ENCODE measurements around the gene CRB1.

Gene CRB1

DNA sequence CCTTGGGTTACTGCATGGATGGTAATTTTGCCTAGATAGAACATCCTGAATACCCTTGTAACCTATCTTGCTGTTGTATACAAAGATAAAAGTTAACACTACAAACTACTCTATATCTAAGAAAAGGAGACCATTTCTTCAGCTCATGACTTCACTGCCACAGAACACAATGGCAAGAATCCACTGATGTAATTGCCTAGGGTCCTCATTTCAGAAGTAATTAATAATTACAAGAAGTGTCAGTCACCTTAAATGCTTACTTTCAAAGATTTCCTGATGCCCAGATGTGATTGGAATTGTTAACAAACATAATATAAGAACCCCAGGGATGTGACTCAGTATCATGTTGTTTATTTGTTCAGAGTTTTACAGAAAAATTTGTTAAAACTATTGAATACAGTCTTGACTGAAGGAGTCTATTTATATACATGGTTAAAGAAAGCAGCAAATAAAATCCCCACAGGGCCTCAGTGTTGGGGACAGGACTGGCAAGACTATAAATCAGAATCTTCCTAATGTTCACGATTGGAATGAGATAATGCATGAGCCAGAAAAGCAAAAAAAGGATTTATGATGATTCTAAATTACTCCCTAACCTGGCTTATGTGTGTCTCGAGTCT is 83.9 kb downstream of the CRB1 start:
- DNase-seq = no peak

DNA sequence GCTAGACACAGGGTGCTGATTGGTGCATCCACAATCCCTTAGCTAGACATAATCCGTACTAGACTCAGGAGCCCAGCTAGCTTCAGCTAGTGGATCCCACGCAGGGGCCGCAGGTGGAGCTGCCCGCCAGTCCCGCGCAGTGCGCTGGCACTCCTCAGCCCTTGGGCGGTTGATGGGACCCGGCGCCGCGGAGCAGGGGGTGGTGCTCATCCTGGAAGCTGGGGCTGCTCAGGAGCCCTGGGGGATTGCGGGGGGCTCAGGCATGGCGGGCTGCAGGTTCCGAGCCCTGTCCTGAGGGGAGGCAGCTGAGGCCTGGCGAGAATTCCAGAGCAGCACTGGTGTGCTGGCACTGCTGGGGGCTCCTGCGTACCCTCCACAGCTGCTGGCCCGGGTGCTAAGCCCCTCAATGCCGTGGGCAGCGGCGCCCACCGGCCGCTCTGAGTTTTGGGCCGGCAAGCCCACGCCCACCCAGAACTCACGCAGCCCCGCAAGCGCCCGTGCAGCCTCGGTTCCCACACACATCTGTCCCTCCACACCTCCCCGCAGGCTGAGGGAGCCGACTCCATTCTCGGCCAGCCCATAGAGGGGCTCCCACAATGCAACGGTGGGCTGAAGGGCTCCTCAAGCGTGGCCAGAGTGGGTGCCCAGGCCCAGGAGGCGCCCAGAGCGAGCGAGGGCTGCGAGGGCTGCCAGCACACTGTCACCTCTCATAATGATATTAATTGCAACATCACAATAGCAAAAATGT is 87.4 kb downstream of the CRB1 start:
- DNase-seq = no peak

DNA sequence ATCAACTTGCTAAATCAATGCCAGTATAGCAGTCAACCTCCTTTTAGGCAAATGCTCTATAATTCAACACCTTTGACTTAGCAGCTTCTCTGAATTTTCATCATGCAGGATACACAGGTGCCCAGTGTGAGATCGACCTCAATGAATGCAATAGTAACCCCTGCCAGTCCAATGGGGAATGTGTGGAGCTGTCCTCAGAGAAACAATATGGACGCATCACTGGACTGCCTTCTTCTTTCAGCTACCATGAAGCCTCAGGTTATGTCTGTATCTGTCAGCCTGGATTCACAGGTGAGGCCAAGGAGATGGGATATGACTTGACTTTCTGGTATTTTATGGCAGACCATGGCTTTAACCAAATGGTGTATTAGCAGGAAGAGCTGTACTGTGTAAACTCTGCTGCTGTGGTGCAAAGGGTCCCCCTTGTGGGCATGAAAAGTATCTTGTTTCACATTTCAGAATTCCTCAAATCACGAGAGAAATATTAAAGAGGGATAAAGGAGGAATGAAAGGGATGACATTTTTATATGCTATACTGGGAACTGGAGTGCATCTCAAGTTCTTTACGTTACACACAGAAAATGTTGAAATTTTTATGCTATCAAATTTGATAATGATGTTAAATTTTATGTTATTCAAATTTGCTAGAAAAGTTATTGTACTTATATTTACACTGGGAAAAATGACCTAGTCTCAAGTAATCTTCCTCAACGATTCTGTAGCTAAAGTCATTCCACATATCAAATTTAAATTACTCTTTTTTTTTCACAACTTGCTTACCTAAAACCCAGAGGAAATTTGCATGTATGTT is 88.9 kb downstream of the CRB1 start:
- no peak for DNase-seq

DNA sequence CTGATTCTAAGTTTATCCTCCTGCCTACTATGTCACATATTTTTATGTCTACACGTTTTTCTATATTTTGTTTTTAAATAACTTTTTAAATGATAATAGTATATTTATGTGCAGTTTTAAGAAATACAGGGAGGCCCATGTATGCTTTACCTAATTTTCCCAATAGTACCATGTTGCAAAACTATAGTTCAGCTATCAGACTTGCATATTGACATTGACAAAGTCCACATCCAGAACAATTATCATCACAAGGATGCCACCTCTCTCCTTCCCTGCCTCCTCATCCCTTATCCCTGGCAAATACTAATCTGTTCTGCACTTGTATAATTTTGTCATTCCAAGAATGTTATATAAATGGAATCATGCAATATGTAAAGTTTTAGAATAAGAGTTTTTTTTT is 90.9 kb downstream of the CRB1 start:
- no peak for DNase-seq

DNA sequence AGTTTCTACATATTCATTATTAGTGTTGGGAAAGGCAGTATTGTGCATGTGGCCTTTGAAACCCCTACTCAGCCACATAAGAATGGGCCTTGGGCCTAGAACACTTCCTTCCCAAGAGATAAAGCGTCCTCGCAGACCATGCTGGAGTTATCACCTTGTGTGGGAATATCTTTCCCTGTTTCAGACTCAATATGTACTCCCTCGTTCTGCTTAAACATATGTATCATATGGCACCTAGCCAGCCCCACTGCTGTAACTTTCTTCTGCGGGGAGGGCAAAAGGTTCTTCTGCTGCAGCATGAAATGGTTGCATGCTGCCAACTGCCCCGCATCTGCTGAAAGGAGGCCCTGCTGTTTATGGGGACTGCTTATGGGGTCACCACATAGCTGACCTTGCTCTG is 92.0 kb downstream of the CRB1 start:
- no peak for DNase-seq

DNA sequence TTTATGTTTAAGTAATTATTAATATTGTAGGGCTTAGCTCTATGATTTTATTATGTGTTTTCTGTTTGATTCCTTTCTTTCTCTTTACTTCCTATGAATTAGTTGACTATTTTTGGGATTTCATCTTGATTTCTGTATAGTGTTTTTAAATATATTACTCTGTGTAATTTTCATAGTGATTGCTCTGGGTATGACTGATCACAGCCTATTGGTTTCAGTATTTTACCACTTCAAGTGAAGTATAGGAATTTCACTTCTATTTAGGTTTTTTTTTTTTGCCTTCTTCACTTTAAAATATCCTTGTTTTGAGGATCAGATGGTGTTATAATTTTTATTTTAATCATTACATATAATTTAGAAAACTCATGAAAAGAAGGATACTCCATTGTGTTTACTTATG is 94.8 kb downstream of the CRB1 start:
- DNase-seq = no peak

DNA sequence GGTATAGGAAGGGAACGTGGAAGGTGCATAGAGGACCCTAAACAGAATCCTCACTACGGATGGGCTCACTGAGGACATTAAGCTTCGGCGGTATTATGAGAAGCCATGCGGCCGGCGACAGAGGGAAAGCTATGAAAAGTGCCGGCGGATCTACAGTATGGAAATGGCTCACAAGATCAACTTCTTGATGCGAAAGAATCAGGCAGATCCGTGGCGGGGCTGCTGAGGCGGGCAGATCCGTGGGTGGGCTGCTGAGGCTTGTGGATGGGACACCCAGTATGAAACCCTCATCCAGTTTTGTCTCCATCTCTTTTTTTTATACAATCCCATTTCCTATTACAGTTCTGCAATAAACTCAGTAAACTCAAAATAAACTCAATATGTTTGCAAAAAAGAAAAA is 95.8 kb downstream of the CRB1 start:
- no peak for DNase-seq

DNA sequence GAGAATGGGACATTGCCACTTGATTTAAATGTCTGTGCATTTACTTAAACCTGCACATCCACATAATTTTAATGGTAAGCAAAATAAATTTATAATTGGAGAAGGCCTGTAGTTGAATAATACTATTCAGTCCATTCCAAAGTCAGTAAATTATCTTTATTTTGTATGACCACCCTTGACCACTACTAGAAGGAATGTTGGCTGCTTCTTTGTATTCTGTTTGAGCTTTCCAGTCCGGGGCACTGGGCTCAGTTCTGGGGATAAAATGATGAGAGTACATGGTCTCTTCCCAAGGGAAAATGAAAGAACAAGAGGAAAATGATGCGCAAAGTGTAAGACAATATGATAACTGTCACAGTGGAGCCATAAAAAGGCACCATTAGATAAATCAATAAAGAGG is 98.9 kb downstream of the CRB1 start:
- DNase-seq = no peak

DNA sequence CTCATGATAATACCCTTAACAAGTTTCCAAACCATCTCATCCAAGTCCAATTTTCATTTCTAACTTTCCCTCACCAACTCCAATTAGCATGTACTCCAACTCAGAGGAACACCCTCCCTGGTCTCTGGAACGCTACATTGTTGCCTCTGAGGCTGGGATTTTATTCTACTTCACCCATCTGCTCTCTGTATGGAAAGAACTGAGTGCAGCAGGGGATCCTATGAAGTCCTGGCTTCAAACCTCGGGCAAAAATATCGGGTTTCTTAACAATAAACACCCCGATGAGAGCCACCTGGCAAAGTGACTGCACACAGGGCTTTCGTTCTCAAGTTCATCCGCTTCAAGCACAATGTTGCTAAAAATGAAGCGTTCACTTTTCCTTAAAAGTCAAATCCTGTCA is 99.6 kb downstream of the CRB1 start:
- DNase-seq = no peak

DNA sequence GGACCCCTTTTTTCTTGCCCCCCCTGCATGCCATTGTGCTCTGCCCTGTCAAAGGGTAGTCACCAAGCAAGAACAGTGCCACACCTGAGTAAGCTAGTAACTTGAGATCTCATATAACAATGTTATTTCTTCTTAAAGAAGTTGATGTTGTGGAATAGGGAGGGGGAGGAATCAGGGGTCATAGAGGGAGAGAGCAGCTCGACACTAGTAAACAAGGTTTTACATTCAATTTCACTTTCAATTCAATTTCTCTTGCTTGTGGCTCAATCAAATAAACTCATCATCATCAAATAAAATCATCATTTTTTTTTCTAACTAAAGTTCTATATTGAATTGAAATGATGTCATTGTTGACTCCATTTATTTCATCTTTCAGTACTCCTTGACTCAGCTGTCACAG is 106.4 kb downstream of the CRB1 start:
- no peak for DNase-seq

DNA sequence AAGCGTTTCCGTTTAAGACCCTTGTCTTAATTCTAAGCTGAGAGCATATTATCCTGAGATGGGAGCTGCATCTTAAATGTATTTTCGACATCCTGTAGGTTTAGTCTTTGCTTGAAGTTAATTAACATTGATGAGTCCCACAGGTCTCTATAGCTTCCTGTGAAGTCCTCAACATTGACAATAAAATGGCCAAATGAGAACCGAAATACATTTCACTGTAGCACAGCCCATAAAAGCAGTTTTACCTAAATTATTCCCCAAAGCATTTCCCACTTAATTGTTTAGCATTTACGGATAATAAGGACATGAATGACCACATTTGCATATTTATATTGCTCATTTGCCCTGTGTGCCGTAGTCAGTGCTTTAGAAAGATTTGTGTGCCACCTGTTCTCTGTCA is 116.4 kb downstream of the CRB1 start:
- no peak for DNase-seq

DNA sequence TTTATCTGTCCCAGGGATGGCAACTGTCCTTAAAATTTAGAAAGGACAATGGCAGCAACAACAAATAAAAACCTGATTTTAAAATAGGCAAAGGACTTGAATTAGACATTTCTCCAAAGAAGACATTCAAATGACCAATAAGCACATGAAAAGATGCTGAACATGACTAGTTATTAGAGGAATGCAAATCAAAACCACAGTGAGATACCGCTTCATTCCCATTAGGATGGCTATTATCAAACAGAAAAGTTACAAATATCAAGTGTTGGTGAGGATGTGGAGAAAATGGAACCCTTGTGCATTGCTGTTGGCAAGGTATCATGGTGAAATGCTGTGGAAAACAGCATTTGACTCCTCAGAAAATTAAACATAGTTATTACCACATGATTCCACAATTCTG is 120.7 kb downstream of the CRB1 start:
- no peak for DNase-seq

DNA sequence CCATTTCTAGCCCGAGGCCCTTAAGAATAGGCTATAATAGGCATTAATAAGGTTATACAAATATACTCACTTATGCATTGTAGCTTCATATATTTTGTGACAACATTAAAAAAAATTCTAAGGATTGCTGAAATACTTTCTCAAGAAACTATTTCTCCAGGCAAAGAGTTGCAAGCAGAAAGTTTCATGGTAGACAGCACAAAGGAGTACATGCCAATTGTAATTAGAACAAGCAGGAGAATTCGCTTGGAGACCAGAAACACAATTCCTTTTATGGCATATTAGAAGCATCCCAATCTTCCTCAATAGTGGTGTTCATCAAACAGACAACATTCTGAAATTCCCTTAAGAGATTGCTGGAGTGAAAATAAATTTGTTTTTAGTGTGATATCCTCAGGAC is 122.8 kb downstream of the CRB1 start:
- DNase-seq = no peak

DNA sequence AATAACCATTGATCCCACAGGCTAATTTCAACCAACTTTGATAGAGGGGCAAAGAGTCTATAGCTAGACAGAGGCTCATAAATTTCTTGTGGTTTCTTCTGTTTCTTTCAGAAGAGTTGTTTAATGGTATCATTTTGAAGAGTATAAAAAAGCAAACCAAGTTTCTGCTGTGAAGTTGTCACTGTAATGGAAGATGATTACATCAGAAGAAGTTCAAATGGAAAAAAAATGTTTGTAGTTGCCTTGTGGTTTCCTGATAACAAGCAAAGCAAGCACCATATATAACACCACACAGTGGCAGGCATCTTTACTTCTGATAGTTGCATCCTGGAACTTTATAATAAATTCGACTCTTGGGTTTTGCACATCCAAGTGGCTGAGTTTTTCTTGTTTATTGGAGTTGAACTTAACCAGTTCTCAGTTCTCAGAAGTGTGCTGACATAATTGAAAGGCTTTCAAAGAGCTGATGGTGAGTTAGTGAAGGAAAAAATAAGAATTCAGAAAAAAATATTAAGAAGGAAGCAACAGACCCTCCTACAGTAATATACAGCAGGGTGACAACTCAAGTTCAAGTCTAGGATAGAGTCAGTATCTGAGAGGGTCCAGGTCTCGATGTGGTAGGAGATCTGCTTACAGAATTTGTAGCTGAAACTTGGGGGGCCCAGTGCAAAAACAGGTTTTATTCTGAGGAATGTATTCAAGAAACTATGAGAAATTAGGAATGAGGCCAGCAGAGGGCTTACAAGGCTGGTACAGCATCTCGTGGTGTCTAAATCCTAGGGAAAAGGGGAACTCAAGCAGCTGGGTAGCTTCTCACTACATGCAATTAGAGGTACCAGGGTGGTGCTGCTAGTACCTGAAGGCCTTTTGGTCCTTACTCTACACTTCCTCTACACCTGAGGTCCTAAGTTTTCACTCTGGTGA is 123.5 kb downstream of the CRB1 start:
- no peak for DNase-seq

DNA sequence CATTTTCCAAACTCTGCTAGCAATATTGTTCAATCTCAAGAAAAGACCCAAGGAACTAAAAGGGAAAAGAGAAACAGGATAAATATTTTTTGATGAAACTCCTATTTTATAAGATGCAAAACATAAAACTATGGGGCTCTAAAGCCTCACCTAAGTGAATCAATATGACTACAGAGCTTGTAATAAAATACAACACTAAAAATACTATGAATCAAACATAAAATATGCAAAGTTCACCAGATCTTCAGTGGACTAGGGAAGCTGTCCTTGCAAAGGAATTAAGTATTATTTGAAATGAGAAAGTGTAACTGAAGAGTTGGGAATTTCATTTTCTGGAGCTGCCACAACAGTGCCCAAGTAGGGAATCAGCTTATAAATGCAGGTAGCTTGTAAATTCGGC is 124.5 kb downstream of the CRB1 start:
- DNase-seq = no peak

DNA sequence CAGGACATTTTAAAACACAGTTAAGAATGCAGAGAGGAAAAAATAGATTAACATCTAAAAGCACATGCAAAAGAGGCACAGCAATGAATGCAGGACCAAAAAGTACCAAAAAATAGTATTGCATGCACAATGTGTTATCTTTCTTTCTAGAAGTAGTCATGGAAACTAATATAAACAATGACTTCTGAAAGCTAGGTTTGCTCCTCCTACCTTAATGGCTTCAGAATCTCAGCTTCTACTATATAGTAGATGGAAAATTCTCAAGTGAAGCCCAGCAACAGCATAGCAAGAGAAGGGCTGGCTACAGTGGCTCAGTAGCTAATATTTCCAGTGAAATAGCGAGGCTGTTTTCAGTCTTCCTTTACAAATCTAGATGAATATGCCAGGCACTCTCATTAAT is 125.1 kb downstream of the CRB1 start:
- DNase-seq = no peak

DNA sequence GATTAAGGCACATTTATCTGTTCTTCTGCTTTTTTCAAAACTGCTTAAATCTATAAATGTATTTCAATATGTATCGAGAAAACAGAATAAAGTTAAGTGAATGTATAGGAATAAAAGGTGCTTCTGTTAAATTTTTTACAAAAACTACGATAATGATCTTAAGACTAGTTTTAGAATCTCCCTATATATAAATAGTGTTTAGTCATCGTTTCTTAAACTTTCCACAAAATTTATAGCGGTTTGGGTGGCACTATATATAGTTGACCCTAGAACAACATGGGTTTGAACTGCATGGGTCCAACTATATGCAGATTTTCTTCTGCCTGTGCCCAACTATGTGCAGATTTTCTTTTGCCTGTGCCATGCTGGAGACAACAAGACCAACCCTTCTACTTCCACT is 125.7 kb downstream of the CRB1 start:
- DNase-seq = no peak

DNA sequence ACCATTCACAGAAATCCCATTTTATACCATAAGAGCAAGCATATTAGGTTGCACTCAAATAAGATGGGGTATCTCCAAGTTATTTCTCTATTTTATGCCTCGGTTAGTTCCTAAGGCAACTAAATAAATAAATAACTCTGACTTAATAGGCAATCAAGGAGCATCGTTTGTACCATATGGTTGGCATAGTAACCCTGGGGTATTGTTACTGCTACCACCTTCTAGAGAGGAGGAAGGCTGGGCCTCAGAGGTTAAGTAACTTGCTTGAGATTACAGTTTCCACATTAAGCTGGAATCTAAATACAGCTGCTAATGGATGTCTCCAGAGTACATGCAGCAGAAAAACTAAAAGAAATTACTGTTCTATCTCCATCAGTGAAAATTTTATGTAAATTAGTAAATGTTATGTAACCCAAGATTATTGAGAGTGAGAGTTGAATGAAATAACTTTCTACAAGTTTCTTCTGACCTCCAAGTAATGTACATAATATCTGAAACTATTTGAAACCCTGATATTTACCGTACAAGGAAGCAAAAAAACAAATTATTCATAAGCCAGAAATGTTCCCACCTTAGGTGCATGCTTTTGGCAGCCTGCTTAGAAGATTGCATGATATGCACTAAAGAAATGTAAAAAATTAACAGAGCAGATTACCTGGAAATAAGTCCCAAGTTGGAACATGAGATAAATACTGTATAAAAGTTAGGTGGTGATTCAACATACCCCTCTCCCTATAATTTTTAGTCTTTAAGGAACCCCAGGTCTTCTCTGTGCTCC is 127.0 kb downstream of the CRB1 start:
- no peak for DNase-seq

DNA sequence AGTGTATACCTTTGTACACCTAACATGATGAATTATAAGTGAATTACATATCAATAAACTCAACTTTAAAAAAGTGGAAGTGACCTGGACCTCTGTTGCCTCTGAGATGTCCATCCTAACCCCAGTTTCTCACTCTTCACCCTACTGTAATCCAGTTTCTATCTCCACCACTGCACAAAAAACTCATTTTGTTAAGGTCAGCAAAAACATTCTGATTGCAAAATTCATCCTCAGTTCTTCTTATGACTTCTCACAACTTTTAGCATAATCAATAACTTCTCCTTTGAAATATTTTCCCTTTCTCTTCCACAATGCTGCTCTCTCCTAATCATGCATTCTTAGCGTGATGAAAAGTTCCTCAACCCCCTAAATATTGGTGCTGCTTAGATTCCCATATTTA is 129.8 kb downstream of the CRB1 start:
- DNase-seq = no peak

DNA sequence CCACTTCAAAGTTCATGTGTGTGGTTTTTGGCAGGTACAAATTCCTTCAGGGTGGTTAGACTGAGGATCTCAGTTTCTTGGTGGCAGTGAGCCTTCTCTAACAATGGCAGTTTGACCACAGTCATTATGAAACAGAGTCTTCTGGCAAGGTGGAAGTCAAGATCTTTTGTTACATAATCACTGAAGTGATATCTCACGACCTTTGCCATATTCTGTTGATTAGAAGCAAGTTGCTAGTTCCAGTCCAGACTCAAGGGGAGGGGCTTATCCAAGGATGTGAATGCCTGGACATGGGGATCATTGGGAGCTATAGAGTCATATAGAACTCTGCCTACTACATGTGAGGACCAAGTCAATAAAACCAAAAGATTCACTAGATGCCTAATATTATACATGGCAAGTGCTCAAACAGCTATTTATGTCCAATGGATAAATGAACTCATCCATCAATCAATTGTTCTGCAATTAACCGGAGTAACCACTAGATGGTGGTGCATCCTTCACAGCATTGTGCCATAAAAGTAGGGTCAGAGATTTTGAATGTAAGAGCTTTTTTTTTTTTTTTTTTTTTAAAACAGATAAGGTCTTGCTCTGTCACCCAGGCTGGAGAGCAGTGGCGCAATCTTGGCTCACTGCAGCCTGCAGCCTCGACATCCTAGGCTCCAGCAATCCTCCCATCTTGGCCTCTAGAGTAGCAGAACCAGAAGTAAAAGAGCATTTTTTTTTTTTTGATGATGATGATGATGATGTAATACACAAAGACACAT is 131.9 kb downstream of the CRB1 start:
- DNase-seq = no peak

DNA sequence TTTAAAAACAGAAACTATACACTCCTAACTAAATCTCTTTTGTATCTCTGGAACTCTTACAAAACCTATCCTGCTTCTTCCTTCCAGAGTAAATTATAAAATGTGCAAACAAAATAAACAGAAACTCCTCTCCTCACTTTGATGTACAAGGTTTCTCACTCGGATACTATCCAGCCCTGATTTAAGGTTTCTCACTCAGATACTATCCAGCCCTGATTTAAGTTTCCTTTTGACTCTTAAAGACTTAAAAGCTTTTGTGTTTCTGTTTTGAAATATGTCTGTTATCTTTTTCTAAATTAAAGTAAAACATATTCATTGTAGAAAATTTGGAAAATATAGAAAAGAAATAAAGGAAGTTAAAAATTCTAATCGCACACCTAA is 132.5 kb downstream of the CRB1 start:
- no peak for DNase-seq

DNA sequence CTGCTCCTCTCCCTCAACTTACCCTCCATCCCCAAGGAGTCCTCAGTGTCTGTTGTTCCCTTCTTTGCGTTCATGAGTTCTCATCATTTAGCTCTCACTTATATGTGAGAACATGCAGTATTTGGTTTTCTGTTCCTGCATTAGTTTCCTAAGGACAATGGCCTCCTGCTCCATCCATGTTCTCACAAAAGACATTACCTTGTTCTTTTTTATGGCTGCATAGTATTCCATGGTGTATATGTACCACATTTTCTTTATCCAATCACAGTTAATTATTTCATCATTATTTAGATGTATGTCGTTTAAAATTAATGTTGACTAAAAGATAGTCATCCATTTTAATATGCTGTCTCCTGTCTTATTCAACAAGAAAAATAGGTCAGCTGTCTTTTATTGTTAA is 134.1 kb downstream of the CRB1 start:
- no peak for DNase-seq
